Stimulated activated naive CD4-positive, alpha-beta T cell treated with Interleukin-2 at 50 U/mL for 16 hours (primary cell): ENCODE results near the gene KRT71.

Source experiments
- DNase-seq: peaks from one replicate; lab custom pipeline; 2025; lab: John Stamatoyannopoulos, UW

KRT71 gene

GRCh38 chr12:52575256-52575655, 22.3 kb upstream of the KRT71 start:
- DNase-seq, result no peak

GRCh38 chr12:52573743-52574142, 20.8 kb upstream of the KRT71 start, which contains the start of gene KRT74:
TSS of gene KRT74 (minus strand) at chr12:52573843. CDS start at chr12:52573777, 66 bp downstream.
- no peak for DNase-seq

- DNase-seq, result no peak
Measured at GRCh38 chr12:52573306-52573705, 20.4 kb upstream of the KRT71 start.

GRCh38 chr12:52570511-52570910, 17.6 kb upstream of the KRT71 start:
- DNase-seq, result no peak

- no peak for DNase-seq
Measured at GRCh38 chr12:52568111-52568510, 15.2 kb upstream of the KRT71 start.

- no peak for DNase-seq
Measured at GRCh38 chr12:52566847-52567291, 13.9 kb upstream of the KRT71 start.

- no peak for DNase-seq
Measured at GRCh38 chr12:52564582-52564981, 11.6 kb upstream of the KRT71 start.

- no peak for DNase-seq
Measured at GRCh38 chr12:52561880-52562449, 9.0 kb upstream of the KRT71 start.

- DNase-seq, result no peak
Measured at GRCh38 chr12:52559979-52560378, 7.0 kb upstream of the KRT71 start.

GRCh38 chr12:52558781-52559445, 6.0 kb upstream of the KRT71 start:
- no peak for DNase-seq

- no peak for DNase-seq
Measured at GRCh38 chr12:52557476-52557875, 4.5 kb upstream of the KRT71 start.

- no peak for DNase-seq
Measured at GRCh38 chr12:52555577-52555976, 2.6 kb upstream of the KRT71 start.

- no peak for DNase-seq
Measured at GRCh38 chr12:52552055-52552454, 890 bp downstream of the KRT71 start.

- DNase-seq, result no peak
Measured at GRCh38 chr12:52551216-52551865, 1.6 kb downstream of the KRT71 start.

- no peak for DNase-seq
Measured at GRCh38 chr12:52546126-52546525, 6.8 kb downstream of the KRT71 start.

- DNase-seq, result no peak
Measured at GRCh38 chr12:52543985-52544883, 8.7 kb downstream of the KRT71 start.

GRCh38 chr12:52542785-52543318, 10.1 kb downstream of the KRT71 start:
- no peak for DNase-seq

GRCh38 chr12:52542157-52542556, 10.8 kb downstream of the KRT71 start:
- no peak for DNase-seq

GRCh38 chr12:52541709-52542108, 11.2 kb downstream of the KRT71 start:
- no peak for DNase-seq

- DNase-seq, result no peak
Measured at GRCh38 chr12:52540531-52540930, 12.4 kb downstream of the KRT71 start.

GRCh38 chr12:52539821-52540173, 13.1 kb downstream of the KRT71 start:
- no peak for DNase-seq
